HCT116 (cell line): ENCODE data around the gene SAMMSON.

Source experiments
- ATF3 ChIP-seq: IDR thresholded peaks from 2 replicates; pipeline ENCODE4 v1.6.1; 2012
- CTCF ChIP-seq, 3 experiments: fragments of 200-600 bp in 1 of 3; sonication (generic) in 1 of 3; IDR thresholded peaks in 2 of 3; conservative IDR thresholded peaks in 1 of 3; 2 replicates each; pipeline ENCODE4 v1.5.1; 2012 to 2017; ENCODE audit warnings: low read depth in 2 of 3, low read length in 2 of 3, antibody characterized with exemption in 1 of 3, borderline replicate concordance in 1 of 3, control low read depth in 1 of 3, mild to moderate bottlenecking in 1 of 3, mixed read lengths in 1 of 3, mixed run types in 1 of 3, moderate library complexity in 1 of 3; ENCODE audit not compliant: insufficient read depth in 1 of 3
- SP1 ChIP-seq: IDR thresholded peaks from 2 replicates; pipeline ENCODE4 v1.6.1; 2012; ENCODE audit warnings: low read depth
- YY1 ChIP-seq: IDR thresholded peaks from 2 replicates; pipeline ENCODE4 v1.6.1; 2011; ENCODE audit warnings: low read length, low read depth, moderate library complexity, mild to moderate bottlenecking; ENCODE audit not compliant: insufficient replicate concordance; ENCODE audit errors: extremely low read depth
- ZFX ChIP-seq: fragments of 450-650 bp; IDR thresholded peaks from 2 replicates; pipeline ENCODE4 v1.6.1; 2017

DNA sequence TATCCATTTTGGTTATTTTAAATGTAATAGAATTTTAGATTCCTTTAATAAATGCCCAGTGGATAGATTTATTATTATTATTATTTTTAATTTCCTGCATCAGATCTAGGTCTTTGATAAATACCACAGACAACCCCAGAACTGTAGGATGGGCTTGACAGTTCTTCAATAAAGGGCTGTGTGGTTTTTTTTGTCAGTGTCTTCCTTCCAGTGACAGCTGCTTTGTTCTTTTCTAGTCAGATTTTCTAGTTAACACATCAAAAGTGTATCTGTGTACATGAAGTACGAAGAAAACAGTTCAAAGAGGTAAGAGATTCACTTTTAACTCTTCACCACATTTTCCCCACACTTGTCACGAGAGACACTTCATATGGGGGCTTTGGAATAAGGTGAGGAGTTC, 120.3 kb downstream of the SAMMSON start:
- TF ChIP-seq CTCF (IDR thresholded peaks at IDR 0.05 in 2 of 3, conservative IDR thresholded peaks at IDR 0.05 in 1 of 3; ENCODE audit: borderline replicate concordance in 1 of 3, insufficient read depth in 1 of 3, low read depth in 2 of 3, low read length in 2 of 3), result no peak
- TF ChIP-seq SP1, result no peak
- no peak for TF ChIP-seq YY1
- no peak for TF ChIP-seq ATF3
- no peak for TF ChIP-seq ZFX
